ENCODE results near the gene VSIG8.

The VSIG8 gene

GRCh38 chr1:159854116-159854692 is 8.3 kb downstream of the VSIG8 start:
- Mint-ChIP-seq H3K4me3 (peak overlapping the region; percentile 78), H3K36me3 (ENCODE audit: low read depth) (no peaks in the 10 kb centered on the region), H3K27me3 (ENCODE audit: low read depth, poor library complexity) (peaks cover 94% of the 10 kb centered on the region), H3K27ac (no peak overlapping the region), H3K4me1 (peaks cover 13% of the 10 kb centered on the region), H3K9me3 (no peaks in the 10 kb centered on the region)
- TF ChIP-seq CTCF (IDR thresholded peaks at IDR 0.05), result no peak
- peak; percentile 71 for DNase-seq

- Mint-ChIP-seq H3K27me3 (ENCODE audit: low read depth, poor library complexity) (peaks cover 91% of the 10 kb centered on the region), H3K4me1 (peaks cover 13% of the 10 kb centered on the region), H3K36me3 (ENCODE audit: low read depth) (no peaks in the 10 kb centered on the region), H3K9me3 (no peaks in the 10 kb centered on the region), H3K27ac (no peak overlapping the region), H3K4me3 (peak overlapping the region; percentile 78)
- no peak for DNase-seq
- no peak for TF ChIP-seq CTCF (IDR thresholded peaks at IDR 0.05)
Observed at GRCh38 chr1:159853417-159854115, 8.9 kb downstream of the VSIG8 start.

GRCh38 chr1:159851407-159851806 is 11.1 kb downstream of the VSIG8 start:
- no peak for TF ChIP-seq CTCF (IDR thresholded peaks at IDR 0.05)
- DNase-seq, result no peak
- H3K9me3 Mint-ChIP-seq, result no peaks in the 10 kb centered on the region

GRCh38 chr1:159849626-159850366 is 12.7 kb downstream of the VSIG8 start:
- no peaks in the 10 kb centered on the region for H3K36me3 Mint-ChIP-seq (ENCODE audit: low read depth)
- no peak for TF ChIP-seq CTCF (IDR thresholded peaks at IDR 0.05)
- H3K9me3 Mint-ChIP-seq, result no peaks in the 10 kb centered on the region
- no peak overlapping the region for H3K4me3 Mint-ChIP-seq
- no peak overlapping the region for H3K27ac Mint-ChIP-seq
- peaks cover 80% of the 10 kb centered on the region for H3K27me3 Mint-ChIP-seq (ENCODE audit: low read depth, poor library complexity)
- DNase-seq, result no peak
- peaks cover 9% of the 10 kb centered on the region for H3K4me1 Mint-ChIP-seq

More at GRCh38 chr1:159851407-159851806, 11.1 kb downstream of the VSIG8 start:
- H3K4me3 Mint-ChIP-seq, result no peak overlapping the region
- peaks cover 84% of the 10 kb centered on the region for H3K27me3 Mint-ChIP-seq (ENCODE audit: low read depth, poor library complexity)
- no peaks in the 10 kb centered on the region for H3K36me3 Mint-ChIP-seq (ENCODE audit: low read depth)
- peaks cover 13% of the 10 kb centered on the region for H3K4me1 Mint-ChIP-seq
- no peak overlapping the region for H3K27ac Mint-ChIP-seq

GRCh38 chr1:159848326-159848725 is 14.1 kb downstream of the VSIG8 start:
- H3K9me3 Mint-ChIP-seq, result no peaks in the 10 kb centered on the region

More at GRCh38 chr1:159848326-159848725, 14.1 kb downstream of the VSIG8 start:
- DNase-seq, result no peak
- TF ChIP-seq CTCF (IDR thresholded peaks at IDR 0.05), result no peak
- peaks cover 6% of the 10 kb centered on the region for H3K4me1 Mint-ChIP-seq
- peaks cover 80% of the 10 kb centered on the region for H3K27me3 Mint-ChIP-seq (ENCODE audit: low read depth, poor library complexity)
- H3K4me3 Mint-ChIP-seq, result no peak overlapping the region
- no peak overlapping the region for H3K27ac Mint-ChIP-seq
- no peaks in the 10 kb centered on the region for H3K36me3 Mint-ChIP-seq (ENCODE audit: low read depth)
